Activated effector memory CD4-positive, alpha-beta T cell treated with anti-CD3 and anti-CD28 coated beads, Interleukin-2, amount 50 U/mL, for 16 hours (primary cell): Measurements from ENCODE around the gene CASP10.
"Not testable (repeated sequence)": the region's sequence is repeated elsewhere in the genome, so short reads cannot be mapped to it uniquely, and the experiment has no call there.

ENCODE experiments used
- DNase-seq: peaks from one replicate; pipeline ENCODE4 v3.0.0-alpha.2; 2020

The CASP10 gene, protein sequence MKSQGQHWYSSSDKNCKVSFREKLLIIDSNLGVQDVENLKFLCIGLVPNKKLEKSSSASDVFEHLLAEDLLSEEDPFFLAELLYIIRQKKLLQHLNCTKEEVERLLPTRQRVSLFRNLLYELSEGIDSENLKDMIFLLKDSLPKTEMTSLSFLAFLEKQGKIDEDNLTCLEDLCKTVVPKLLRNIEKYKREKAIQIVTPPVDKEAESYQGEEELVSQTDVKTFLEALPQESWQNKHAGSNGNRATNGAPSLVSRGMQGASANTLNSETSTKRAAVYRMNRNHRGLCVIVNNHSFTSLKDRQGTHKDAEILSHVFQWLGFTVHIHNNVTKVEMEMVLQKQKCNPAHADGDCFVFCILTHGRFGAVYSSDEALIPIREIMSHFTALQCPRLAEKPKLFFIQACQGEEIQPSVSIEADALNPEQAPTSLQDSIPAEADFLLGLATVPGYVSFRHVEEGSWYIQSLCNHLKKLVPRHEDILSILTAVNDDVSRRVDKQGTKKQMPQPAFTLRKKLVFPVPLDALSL

DNA sequence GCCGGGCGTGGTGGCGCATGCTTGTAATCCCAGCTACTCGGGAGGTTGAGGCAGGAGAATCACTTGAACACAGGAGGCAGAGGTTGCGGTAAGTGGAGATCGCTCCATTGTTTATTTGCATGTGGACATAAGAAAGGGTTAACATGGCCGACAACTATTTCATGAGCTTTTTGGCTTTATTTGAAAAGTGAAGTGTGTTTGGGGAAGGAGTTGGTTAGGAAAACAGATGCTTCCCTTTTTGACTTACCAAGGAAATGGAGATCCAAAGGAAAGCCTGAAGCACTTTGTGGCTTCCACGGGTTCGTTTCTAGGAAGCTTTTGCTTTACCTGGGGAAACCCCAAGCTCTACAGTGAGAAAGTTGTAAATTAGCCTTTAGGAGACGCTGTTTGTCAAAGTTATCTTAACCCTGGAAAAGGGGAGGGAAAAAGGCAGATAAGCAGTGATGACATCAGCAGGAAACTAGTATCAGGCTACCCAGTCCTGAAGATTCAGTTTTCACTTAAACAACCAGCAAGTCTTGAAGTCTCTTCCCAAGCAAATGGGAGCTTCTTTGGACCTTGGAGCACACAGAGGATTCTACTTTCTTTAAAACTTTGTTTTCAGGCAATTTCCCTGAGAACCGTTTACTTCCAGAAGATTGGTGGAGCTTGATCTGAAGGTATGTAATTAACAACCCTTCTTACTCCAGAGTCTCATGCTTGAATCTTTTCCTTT, at the start of gene CASP10:
Gene CASP10 (plus strand): TSS at position 492 of the 715 bp plus-strand sequence. CDS start 2,637 bp downstream, outside the sequence.
- DNase-seq: no peak

DNA sequence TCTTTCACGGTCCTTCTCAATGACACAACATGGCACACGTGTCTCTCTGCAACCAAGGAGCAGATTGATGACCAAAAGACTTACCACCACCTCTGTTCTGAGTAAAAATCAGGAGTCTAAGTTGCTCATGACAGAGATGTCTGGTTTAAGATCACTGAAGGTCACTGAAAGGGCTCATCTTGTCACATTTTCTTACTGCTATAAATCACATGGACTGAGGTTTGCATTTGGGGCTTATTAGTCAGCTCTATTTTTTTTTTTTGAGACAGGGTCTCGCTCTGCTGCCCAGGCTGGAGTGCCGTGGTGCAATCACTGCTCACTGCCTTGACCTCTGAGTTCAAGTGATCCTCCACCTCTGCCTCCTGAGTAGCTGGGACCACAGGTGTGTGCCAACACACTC, 47.6 kb upstream of the CASP10 start:
- no peak for DNase-seq

DNA sequence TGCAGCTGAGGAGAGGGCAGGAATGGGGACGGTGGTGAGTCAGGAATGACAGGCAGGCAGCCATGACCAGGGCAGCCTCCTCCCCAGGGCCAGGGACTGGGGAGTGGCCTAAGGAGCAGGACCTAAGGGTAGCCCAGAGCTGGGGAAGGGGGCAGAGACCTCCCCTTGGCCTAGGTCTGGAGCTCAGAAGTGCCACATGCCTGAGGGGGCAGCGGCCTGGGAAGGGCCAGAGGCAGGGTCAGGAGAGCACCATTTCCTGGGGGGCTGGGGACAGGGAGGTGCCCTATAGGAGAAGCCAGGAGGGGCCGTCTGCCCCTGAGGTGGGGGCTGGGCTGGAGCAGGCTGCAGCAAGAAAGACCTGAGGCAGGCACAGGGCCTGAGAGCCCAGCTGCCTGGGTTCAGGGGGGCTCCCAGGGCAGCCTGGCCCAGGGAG, 46.0 kb upstream of the CASP10 start:
- DNase-seq: no peak

DNA sequence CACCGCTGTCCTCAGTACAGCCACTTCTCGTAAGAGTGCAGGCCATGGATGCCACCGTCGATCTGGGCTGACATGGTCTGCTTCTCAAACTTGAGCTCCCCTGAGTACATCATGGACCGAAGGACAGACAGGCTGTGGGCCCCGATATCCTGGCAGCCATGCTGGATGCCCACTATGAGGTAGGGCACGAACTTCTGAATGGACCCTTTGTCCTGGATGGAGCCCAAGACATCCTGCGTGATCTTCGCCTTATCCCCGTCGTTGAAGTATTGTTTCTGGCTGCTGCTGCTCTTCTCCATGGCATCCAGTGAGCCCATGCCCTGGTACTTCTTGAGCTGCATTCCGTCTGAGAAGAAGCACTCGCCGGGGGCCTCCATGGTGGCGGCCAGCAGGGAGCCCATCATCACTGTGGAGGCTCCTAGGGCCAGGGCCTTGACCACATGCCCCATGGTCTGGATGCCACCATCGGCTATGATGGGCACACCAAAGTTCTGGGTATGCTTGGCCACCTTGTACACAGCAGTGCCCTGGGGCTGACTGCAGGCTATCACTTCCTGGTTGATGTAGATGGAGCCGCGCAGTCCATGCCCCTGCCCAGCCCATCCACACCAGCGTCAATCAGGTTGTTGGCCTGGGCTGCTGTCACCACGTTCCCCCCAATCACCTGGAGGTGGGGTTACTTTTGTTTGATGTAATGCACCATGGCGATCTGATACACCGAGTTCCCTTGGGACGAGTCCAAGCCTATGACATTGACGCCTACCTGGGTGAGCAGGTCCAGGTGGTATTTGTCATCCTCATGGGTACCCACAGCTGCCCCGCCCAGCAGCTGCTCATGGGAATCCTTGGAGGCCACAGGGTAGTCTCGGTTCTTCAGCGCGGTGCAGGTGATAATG, 45.2 kb upstream of the CASP10 start:
- no peak for DNase-seq

DNA sequence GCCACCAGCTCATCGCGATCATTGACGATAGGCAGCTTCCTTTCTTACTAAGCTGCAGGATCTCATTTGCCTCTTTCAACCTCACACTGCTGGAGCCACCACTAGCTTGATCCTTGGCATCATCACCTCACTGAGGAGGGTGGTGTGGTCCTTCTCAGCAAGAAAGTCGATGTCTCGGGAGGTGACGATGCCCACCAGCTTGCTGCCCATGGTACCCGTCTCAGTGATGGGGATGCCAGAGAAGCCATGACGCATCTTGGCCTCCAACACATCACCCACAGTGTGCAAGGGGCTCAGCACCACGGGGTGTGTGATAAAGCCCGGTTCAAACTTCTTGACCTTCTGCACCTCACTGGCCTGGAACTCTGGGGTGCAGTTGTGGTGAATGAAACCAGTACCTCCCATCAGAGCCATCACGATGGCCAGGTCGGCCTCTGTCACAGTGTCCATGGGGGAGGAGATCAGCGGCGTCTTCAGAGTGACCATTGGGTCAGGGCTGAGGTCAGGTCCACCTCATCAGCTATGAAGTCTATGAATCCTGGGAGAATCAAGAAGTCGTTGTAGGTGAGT, 44.5 kb upstream of the CASP10 start:
- no peak for DNase-seq

DNA sequence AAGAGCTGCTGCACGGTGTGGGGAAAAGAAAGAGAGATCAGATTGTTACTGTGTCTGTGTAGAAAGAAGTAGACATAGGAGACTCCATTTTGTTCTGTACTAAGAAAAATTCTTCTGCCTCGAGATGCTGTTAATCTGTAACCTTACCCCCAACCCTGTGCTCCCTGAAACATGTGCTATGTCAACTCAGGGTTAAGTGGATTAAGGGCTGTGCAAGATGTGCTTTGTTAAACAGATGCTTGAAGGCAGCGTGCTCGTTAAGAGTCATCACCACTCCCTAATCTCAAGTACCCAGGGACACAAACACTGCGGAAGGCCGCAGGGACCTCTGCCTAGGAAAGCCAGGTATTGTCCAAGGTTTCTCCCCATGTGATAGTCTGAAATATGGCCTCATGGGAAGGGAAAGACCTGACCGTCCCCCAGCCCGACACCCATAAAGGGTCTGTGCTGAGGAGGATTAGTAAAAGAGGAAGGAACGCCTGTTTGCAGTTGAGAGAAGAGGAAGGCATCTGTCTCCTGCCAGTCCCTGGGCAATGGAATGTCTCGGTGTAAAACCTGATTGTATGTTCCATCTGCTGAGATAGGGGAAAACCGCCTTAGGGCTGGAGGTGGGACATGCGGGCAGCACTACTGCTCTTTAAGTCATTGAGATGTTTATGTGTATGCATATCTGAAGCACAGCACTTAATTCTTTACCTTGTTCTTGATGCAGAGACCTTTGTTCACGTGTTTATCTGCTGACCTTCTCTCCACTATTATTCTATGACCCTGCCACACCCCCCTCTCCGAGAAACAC, 43.8 kb upstream of the CASP10 start:
- not testable (repeated sequence) for DNase-seq

DNA sequence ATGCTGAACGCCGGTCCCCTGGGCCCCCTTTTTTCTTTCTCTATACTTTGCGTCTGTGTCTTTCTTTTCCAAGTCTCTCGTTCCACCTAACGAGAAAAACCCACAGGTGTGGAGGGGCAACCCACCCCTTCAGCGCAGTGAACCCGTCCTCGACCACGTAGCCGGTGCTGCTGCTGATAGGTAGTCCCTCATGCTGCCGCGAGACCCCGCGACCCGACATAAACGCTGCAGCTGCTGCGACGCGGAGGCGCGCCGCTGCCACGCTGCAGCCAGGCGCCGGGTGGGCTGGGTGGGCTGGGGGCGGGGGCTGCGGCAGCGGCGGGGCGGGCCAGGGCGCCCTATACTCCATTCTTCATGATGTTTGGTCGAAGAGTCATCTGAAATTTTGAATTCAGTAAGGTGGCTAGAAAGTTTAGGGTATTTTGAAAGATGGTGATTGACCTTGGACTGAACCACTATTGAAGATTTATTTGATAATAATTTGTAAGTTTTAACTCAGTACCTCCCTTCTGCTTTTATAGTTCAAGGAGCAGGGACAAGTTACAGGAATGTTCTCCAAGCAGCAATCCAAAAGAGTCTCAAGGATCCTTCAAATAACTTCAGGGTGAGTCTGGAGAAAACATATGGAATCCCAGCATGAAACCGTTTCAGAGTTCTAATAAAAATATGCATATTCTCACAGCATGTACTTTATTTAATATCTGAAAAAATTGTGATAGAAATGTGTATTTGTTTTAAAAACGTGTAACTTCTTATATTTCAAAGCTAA, 42.9 kb upstream of the CASP10 start:
- no peak for DNase-seq

DNA sequence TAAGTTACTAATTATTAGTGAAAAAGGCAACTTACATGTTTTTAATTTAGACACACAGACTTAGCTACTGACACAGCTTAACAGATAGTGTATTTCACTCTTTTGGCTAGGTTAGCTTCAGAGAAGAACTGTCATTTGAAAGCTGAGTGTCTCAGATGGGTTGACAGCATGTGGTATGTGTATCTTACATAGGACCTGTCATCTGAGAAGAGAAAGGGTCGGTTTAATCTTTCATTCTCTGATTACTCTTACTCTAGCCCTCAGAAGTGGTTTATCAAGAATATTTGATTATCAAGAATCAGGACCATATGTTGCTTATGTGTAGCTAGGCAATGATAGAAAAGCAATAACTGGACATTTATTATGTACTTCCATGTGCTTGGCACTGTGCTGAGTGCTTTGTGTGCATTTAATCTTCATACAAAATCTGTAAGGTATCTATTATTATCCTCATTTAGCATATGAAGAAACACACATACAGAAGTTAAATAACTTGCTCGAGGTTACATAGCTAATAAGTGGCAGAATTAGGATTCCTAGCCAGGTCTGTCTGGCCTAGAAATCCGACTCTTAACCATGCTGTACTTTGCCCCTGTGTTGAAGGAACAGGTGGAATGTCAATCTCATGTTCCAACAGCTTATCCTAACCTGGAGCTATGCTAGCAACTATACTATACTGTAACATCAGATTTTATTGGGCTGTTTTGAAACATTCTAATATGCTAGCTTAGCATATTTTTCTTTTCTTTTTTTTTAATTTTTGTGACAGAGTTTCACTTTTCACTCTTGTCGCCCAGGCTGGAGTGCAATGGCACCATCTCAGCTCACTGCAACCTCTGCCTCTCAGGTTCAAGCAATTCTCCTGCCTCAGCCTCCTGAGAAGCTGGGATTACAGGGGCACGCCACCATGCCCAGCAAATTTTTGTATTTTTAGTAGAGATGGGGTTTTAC, 38.6 kb upstream of the CASP10 start:
- DNase-seq: no peak

DNA sequence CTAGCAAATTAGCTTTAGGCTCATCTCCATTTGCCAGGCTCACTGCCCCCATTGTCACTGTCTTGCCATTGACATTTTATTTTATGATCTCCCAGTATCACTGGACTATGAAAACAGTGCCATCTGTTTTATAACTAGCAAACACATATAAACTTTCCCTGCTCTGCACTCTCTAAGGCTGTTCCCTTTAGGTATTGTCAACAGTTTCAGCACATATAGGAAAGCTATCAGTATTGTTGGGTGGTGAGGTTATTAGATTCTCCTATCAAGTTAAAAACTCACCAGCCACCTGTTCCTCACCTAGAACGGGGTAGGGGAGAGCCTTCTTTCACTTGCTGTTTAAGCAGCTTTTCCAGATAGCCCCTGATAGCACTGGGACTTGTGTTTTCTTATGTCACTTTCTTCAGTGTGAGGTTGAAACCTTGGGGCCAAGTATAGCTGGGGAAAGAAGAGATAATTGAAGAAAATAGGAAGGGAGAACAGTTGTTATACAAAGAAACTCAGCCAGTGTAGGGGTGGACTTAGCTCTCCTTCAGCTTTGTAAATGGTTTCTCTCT, 34.4 kb upstream of the CASP10 start:
- DNase-seq: no peak

DNA sequence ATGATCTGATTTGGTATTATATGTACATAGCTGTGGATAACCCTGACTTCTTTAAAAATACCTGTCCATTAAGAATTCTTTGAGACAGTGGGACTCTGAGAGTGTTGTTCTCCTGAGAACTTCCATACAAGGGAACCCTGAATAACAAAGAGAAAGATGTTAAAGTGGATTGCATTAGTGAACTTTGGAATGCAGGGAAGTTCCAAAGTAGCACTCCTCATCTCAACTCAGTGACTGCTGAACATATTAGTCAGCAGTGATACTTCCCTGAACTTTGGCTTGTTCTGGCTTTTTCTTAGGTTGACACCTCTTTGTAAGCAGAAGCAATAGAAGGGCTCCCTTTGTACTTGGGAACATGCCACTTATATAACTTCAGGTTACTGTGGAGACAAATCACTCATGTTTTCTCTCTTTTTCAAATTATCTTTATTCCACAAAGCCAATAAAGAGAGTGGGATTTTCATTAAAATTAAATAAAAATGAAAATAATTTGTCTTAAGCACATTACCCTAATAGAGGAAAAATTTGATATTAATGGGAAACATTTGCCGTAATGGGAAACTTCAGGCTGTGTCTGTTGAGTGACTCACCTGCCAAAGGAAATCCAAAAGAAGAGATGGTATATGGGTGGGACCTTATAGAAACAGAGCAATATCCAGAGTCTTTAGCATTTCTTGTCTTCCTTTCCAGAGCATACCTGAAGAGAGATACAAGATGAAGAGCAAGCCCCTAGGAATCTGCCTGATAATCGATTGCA, 33.7 kb upstream of the CASP10 start:
- no peak for DNase-seq

DNA sequence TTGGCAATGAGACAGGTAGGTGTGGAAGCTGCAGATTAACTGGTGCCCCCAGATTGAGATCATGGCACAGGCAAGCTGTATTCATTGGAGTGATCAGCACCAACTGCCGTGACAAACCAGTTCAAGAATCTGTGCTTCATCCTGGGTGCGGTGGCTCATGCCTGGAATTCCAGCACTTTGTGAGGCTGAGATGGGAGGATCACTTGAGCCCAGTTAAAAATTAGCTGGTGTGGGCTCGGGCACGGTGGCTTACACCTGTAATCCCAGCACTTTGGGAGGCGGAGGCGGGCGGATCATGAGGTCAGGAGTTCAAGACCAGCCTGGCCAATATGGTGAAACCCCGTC, 33.1 kb upstream of the CASP10 start:
- not testable (repeated sequence) for DNase-seq

DNA sequence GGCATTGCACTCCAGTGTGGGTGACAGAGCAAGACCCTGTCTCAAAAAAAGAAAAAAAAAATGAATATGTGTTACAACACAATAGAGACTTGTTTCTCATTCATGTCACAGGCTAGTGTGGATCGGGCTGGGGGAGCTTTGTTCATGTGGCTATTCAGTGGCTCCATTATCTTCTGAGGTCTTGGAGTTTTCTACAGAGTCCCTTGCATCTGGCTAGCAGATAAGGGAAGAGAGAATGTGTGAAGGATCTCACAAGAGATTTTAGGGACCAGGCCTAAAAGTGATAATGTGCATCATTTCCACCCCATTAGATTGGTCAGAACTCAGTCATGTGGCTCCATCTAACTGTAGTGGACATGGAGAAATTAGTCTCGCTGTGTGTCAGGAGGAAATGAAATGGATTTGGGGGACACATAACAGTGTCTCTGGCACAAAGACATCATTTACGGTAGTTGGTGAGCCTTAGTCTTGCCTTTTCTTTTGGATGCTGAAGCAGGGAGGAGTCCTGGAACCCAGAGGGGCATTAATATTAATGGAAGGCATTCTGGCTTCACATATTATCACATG, 32.4 kb upstream of the CASP10 start:
- DNase-seq: no peak

DNA sequence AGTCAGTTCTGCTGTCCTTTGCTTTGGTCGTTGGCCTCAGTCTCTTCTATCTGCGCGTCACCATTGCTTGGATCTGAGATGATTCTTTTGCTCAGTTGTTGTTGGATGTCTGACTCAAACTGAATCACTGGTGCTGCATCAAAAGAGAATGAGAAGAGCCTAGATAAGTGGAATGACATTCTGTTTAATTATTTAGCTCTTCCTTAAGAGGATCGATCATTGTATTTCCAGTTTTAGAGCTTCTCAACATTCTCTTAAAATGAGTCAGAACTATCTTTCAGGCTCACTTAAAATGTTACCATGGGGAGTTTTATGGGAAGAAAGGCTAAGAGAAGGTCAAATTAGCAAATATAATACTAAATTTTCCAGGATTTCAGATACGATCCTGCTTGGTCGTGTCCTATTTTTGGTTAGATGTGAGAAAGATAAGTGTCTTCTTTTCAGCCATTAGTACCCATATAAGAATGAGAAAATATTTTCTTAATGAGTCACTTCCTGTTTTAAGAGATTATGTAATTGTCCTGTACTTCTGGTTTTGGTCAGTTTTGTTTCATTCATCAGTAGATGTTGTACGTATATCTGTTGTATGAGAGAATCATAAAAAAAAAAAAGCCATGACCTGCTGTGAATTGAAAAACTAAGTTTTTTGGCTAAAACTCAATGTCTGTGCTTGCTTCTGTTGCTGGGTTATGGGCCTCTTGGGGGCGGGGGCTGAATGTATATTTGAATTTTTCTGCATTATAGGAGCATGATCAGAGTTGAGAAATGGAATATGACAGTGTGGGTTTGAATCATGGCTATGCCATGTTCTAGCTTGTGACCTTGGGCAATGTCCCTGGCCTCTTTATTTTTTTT, 31.6 kb upstream of the CASP10 start:
- no peak for DNase-seq

DNA sequence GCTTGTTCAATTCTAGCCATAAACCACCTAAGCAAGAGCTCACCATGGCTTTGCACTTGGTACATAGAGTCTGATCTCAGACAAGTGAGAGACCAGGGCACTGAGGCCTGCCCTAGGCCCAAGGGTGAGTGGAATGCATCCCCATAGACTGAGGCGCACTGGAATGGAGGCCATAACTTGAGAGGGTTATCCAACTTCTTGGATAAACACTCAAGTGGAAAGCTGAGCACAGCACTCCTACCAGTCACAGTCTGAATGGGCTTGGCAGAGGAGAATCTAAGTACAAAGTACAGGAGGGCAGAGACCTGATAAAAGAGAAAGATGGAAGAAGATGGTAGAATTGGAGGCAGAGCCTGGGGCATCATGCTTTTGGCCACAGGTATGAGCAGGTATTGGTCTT, 30.4 kb upstream of the CASP10 start:
- no peak for DNase-seq

DNA sequence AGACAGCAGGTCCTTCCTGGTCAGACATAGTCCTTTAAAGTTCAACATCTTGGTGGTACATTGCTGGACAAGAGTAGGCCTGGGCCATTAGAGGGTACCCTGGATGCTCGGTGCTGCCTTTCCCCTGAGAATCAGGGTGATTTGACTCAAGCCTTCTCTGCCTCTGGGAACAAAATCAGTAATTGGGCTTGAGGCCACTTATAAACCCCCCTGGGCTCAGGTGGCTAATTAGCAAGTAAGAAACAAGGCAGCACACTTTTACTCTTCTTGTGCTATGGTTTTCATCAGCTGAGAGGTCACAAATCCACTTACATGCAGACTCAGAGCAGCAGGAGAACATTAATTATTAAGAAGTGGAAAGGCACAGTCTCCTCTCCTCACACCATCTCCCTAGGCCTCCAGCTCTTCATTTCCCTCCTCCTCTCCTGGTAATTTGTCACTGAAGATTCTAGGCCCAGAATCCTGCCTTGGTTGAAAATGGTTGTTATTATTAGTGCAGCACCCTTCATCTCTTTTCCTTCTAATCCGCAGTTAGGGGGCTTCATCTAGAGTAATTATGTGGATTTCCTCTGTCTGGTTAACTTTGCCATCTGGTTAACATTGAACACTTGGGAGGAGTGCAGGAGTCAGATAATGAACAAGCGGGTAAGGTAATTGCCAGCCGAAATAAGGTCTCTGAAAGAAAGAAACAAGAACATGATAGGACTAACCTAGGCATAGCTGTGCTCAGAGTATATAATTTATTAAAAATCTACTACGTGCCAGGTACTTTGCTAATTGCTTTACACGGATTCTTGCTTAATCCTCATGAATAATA, 29.7 kb upstream of the CASP10 start:
- no peak for DNase-seq

DNA sequence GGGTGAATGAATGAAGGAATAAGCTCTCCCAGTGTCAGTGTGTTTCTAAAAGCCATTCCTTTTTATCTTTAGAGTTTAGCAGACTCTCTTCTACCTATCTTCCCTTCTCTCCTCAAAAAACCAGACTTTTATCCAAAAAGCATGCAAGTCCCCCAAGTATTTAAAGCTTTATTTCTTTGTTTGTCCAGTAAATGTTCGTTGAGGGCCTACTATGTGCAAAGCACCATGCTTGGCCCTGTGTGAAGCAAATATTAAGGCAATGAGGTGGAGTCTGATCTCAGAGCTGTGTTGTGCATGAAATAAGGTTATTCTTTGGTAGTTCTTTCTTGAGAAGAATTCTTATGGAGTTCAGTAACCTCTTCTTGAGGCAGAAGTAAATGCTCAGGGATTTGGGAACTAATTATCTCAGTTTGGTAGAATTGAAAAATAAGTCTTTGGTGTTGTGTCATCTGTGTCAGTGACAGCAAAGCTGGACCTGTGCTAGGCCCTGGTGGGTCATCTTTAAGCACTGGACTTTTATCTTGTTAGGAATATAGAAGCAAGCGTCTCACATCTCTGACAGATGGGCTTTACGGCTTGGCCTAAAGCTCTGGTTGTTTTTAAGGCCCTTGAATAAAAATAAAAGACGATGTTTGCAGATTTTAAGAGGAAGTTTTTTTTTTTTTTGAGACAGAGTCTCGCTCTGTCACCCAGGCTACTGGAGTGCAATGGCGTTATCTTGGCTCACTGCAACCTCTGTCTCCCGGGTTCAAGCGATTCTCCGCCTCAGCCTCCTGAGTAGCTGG, 28.1 kb upstream of the CASP10 start:
- DNase-seq: no peak
